ENCODE data around the gene VPS18.
"Not testable (repeated sequence)": the region's sequence is repeated elsewhere in the genome, so short reads cannot be mapped to it uniquely, and the experiment has no call there.

VPS18 gene

GRCh38 chr15:40857601-40858341 is 36.5 kb upstream of the VPS18 start:
- Mint-ChIP-seq H3K27me3 (no peaks in the 10 kb centered on the region), H3K27ac (no peak overlapping the region)
- peak; percentile 87 to 91 for DNase-seq (ENCODE audit: low spot score in 2 of 2)

DNA sequence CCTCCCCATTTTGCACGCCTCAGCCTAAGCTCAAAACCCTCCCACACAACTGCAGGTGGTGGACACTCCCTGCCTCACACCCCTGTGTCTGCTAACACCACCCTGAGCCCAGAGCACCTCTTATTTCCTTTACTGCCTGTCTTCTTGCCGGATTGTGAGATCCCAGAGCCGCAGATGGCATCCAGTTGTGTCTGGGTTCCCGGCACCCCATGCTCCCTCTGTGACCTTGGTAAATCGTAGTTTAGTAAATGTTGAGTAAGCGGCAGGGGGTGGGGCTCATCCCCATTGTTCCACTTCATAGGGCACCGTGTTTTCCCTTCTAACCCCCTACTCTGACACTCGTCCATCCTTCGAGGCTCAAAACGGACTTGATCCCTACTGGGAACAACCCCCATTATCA is 35.5 kb upstream of the VPS18 start:
- no peaks in the 10 kb centered on the region for H3K27me3 Mint-ChIP-seq
- H3K36me3 Mint-ChIP-seq: peaks cover 8% of the 10 kb centered on the region
- peaks cover 11% of the 10 kb centered on the region for H3K4me1 Mint-ChIP-seq
- no peak for DNase-seq (ENCODE audit: low spot score in 2 of 2)
- H3K9me3 Mint-ChIP-seq: no peaks in the 10 kb centered on the region
- H3K27ac Mint-ChIP-seq: no peak overlapping the region
- ATAC-seq (ENCODE audit: low read depth): no peak
- no peak overlapping the region for H3K4me3 Mint-ChIP-seq

More at GRCh38 chr15:40857601-40858341, 36.5 kb upstream of the VPS18 start:
- Mint-ChIP-seq H3K9me3 (no peaks in the 10 kb centered on the region), H3K4me1 (peaks cover 11% of the 10 kb centered on the region), H3K4me3 (no peak overlapping the region), H3K36me3 (peaks cover 8% of the 10 kb centered on the region)
- peak; percentile 91 for ATAC-seq (ENCODE audit: low read depth)

DNA sequence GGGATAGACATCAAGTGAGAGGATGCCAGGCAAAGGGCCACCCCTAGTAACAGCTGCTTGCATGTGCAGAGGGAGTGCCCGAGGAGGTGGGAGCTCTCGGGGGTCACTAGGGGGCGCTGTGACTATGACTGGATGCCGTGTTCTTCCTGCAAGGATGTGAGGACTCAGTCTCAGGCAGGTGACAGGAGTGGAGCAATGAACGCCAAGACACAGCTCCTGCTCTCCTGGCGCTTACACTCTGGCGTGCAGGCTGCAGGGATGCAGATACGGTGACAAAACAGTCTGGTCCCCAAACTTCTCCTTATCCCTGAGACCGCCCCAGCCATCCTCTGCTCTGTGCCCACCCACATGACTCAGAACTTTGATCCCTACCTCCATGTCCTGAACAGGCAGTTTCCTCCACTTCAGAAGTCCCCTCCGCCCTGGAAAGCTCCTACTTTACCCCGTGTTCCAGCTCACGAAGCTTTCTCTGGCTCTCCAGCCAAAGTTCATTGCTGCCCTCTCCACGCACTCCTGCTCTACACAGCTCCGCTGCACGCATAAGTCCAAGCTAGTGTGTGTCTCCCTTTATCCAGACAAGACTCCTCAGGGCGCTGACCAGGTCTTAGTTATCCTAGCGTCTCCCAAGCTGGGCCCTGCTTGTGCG is 34.9 kb upstream of the VPS18 start:
- H3K27ac Mint-ChIP-seq: no peak overlapping the region
- H3K4me1 Mint-ChIP-seq: peaks cover 11% of the 10 kb centered on the region
- ATAC-seq (ENCODE audit: low read depth) (peak; percentile 78), DNase-seq (ENCODE audit: low spot score in 2 of 2) (peak; percentile 76 to 78)
- H3K36me3 Mint-ChIP-seq: peaks cover 5% of the 10 kb centered on the region
- H3K9me3 Mint-ChIP-seq: no peaks in the 10 kb centered on the region
- H3K4me3 Mint-ChIP-seq: no peak overlapping the region
- no peaks in the 10 kb centered on the region for H3K27me3 Mint-ChIP-seq

DNA sequence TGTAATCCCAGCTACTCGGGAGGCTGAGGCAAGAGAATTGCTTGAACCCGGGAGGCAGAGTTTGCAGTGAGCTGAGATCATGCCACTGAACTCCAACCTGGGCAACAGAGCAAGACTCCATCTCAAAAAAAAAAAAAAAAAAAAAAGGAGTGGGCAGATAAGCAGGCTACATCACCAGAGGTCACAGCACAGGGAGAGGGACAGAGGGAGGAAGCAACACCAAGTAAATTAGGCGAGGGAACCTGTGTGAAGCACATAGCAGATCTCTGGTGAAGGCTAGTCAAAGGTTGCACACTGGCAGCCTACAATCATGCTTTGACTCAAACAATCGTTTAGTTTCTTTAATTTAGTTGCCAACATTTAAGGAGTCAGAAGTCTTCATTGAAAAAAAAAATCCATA is 33.1 kb upstream of the VPS18 start:
- not testable (repeated sequence) for H3K9me3 Mint-ChIP-seq; H3K4me3 Mint-ChIP-seq; H3K27me3 Mint-ChIP-seq; ATAC-seq (ENCODE audit: low read depth); H3K36me3 Mint-ChIP-seq; H3K27ac Mint-ChIP-seq; DNase-seq (ENCODE audit: low spot score in 2 of 2)
- H3K4me1 Mint-ChIP-seq: peaks cover 11% of the 10 kb centered on the region

GRCh38 chr15:40863660-40864270 is 30.5 kb upstream of the VPS18 start:
- H3K9me3 Mint-ChIP-seq: no peaks in the 10 kb centered on the region
- DNase-seq (ENCODE audit: low spot score in 2 of 2) (no peak), ATAC-seq (ENCODE audit: low read depth) (no peak)
- H3K4me3 Mint-ChIP-seq: no peak overlapping the region
- no peak overlapping the region for H3K27ac Mint-ChIP-seq
- H3K27me3 Mint-ChIP-seq: no peaks in the 10 kb centered on the region
- no peaks in the 10 kb centered on the region for H3K36me3 Mint-ChIP-seq
- peaks cover 9% of the 10 kb centered on the region for H3K4me1 Mint-ChIP-seq

DNA sequence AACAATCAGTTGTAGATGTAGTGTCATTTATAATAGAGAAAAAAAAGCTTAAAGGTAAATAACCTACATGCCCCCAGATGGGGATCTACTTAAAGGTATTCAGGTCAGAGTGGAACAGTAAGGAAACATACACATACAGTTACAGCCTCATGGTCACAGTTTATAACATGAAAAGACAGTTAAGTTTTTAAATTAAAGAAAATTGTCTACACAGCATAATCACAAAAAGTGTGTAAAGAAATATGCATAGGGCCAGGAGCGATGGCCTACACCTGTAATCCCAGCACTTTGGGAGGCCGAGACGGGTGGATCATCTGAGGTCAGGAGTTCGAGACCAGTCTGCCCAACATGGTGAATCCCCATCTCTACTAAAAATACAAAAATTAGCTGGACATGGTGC is 27.1 kb upstream of the VPS18 start:
- H3K4me1 Mint-ChIP-seq: peaks cover 4% of the 10 kb centered on the region
- H3K27ac Mint-ChIP-seq: no peak overlapping the region
- DNase-seq (ENCODE audit: low spot score in 2 of 2) (no peak), ATAC-seq (ENCODE audit: low read depth) (no peak)
- no peak overlapping the region for H3K4me3 Mint-ChIP-seq
- no peaks in the 10 kb centered on the region for H3K36me3 Mint-ChIP-seq
- H3K27me3 Mint-ChIP-seq: no peaks in the 10 kb centered on the region
- no peaks in the 10 kb centered on the region for H3K9me3 Mint-ChIP-seq

- no peak for ATAC-seq (ENCODE audit: low read depth)
- peaks cover 13% of the 10 kb centered on the region for H3K4me1 Mint-ChIP-seq
- H3K27me3 Mint-ChIP-seq: no peaks in the 10 kb centered on the region
- DNase-seq (ENCODE audit: low spot score in 2 of 2): no peak
- no peaks in the 10 kb centered on the region for H3K9me3 Mint-ChIP-seq
- H3K27ac Mint-ChIP-seq: no peak overlapping the region
- no peaks in the 10 kb centered on the region for H3K36me3 Mint-ChIP-seq
- H3K4me3 Mint-ChIP-seq: no peak overlapping the region
Measured at GRCh38 chr15:40869686-40870085, 24.6 kb upstream of the VPS18 start.

DNA sequence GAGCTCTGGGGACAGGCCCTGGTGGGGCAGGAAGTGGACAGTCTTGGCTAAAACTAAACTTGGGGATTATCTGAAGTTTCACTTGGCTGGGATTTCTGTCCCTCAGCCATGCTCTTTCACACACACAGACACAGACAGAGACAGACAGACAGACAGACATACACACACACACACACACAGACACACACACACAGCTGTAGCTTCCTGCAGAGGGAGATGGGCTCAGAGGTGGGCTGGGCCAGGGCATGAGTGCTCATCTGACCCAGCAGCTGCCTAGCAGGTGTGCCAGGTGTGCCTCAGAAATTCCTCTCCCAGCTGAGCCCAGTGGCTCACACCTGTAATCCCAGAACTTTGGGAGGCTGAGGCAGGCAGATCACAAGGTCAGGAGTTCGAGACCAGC is 23.5 kb upstream of the VPS18 start:
- no peak for DNase-seq (ENCODE audit: low spot score in 2 of 2)
- Mint-ChIP-seq H3K27ac (no peak overlapping the region), H3K27me3 (peaks cover under 1% of the 10 kb centered on the region), H3K36me3 (no peaks in the 10 kb centered on the region), H3K4me1 (peaks cover 13% of the 10 kb centered on the region), H3K9me3 (no peaks in the 10 kb centered on the region), H3K4me3 (no peak overlapping the region)
- no peak for ATAC-seq (ENCODE audit: low read depth)

DNA sequence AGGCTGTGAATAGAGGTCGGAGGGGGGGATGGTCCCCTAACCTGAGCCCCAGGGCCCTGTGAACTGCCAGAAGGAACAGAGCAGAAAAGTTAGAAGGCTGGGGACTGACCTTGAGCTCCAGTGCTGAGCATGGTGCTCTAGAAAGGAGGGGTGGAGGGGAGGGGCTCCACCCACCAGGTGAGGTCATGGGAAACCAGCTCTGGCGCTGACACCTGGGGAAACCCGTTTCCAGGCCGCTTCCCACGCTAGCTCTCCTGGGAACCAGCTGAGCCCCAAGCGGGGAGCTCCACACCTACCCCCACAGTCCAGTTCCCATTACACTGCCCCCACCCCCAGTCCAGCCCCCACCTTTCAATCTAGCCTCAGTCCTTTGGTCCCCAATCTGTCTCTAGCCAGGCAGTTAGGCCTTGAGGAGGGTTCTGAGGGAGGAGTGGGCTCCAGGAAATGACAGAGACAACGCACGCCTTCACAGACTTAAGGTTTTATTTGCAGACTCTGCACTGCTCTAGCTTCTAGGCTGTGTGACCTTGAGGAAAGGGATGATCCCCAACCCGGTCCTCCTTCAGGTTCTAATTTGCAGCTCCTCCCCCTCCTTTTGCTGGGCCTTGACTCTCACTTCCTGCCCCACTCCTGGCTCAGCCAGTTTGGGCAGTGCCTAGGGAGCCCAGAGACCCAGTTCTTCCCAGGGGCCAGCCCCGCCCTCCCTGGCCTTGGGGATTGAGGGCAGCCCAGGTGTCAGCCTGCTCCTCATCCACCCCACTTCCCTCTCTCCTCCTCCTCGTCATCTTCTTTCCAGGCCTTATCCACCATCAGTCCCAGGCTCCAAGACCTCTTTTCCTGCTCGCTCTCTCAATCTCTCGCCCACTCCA is 22.3 kb upstream of the VPS18 start:
- ATAC-seq (ENCODE audit: low read depth): no peak
- Mint-ChIP-seq H3K27ac (no peak overlapping the region), H3K4me1 (peaks cover 13% of the 10 kb centered on the region), H3K4me3 (no peak overlapping the region), H3K27me3 (peaks cover 2% of the 10 kb centered on the region), H3K9me3 (no peaks in the 10 kb centered on the region), H3K36me3 (no peaks in the 10 kb centered on the region)
- no peak for DNase-seq (ENCODE audit: low spot score in 2 of 2)

DNA sequence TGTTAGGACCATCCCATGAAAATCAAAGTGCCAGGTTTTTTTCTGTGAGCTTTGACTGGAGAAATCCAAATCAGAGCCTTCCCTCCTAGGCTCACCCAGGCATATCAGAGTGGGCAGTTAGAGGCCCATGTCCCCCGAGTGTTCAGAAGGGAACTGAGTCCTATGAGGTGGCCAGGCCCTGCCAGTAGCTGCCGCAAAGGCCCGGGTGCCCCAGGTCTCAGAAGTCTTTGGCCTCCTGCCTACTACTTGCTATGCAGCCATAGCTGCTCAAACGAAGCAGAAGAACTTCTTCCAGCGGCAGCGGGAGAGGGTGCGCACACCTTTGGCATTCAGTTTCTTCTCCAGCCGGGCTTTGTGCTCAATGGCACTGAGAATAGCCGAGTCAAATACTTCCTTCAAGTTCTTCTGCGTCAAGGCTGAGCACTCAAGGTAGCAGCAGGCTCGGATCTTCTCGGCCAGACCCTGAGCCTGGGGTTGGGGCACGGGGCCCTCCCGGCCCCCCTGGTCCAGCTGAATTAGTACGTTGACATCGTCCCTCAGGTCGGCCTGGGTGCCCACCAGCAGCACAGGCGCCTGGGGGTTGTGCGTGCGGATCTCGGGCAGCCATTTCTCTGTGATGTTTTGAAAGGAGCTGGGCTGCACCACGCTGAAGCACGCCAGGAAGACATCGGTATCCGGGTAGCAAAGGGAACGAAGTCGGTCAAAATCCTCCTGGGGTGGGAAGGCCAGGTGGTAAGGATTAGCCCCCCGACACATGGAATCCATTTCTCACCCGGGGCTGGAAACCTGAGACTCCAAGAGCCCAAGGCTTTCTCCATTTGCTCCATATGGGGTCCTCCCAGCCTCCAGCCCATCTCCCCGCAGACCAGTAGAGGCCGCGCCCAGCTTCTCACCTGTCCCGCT is 21.2 kb upstream of the VPS18 start:
- H3K27ac Mint-ChIP-seq: no peak overlapping the region
- DNase-seq (ENCODE audit: low spot score in 2 of 2): no peak
- peaks cover 2% of the 10 kb centered on the region for H3K27me3 Mint-ChIP-seq
- no peak for ATAC-seq (ENCODE audit: low read depth)
- no peaks in the 10 kb centered on the region for H3K9me3 Mint-ChIP-seq
- H3K36me3 Mint-ChIP-seq: no peaks in the 10 kb centered on the region
- peaks cover 13% of the 10 kb centered on the region for H3K4me1 Mint-ChIP-seq
- peak overlapping the region; percentile 87 for H3K4me3 Mint-ChIP-seq

- Mint-ChIP-seq H3K36me3 (no peaks in the 10 kb centered on the region), H3K4me3 (peak within 1 kb of the TSS; percentile 87), H3K9me3 (no peaks in the 10 kb centered on the region), H3K27me3 (peaks cover 2% of the 10 kb centered on the region), H3K27ac (no peak within 1 kb of the TSS), H3K4me1 (peaks cover 13% of the 10 kb centered on the region)
- peak; percentile 34 to 49 for DNase-seq (ENCODE audit: low spot score in 2 of 2)
- ATAC-seq (ENCODE audit: low read depth): peak; percentile 87
Measured at GRCh38 chr15:40873694-40874561, 20.3 kb upstream of the VPS18 start, which contains the start of gene RHOV. Gene RHOV, minus strand, starts transcription at chr15:40874234. Its CDS starts 95 bp downstream, at chr15:40874139.

GRCh38 chr15:40875991-40876730 is 18.1 kb upstream of the VPS18 start:
- peaks cover 13% of the 10 kb centered on the region for H3K4me1 Mint-ChIP-seq
- H3K9me3 Mint-ChIP-seq: no peaks in the 10 kb centered on the region
- peaks cover 2% of the 10 kb centered on the region for H3K27me3 Mint-ChIP-seq
- no peak overlapping the region for H3K4me3 Mint-ChIP-seq
- no peaks in the 10 kb centered on the region for H3K36me3 Mint-ChIP-seq
- DNase-seq (ENCODE audit: low spot score in 2 of 2) (no peak), ATAC-seq (ENCODE audit: low read depth) (no peak)
- H3K27ac Mint-ChIP-seq: no peak overlapping the region

Data from memory B cell (primary cell).